AG09309 (cell line): ENCODE results near the gene OSBPL8.

ENCODE experiments used
- DNase-seq: peaks from one replicate; pipeline ENCODE4 v3.0.0-alpha.2; 2010; ENCODE audit warnings: low read depth
- H3K4me3 ChIP-seq: 2 replicates; pipeline ENCODE4 v1.5.1; 2011; ENCODE audit warnings: mild to moderate bottlenecking, low read depth, low read length, moderate library complexity; ENCODE audit not compliant: control insufficient read depth
- TF ChIP-seq, protein P1 (sequence below): IDR thresholded peaks from 2 replicates; pipeline ENCODE4 v1.5.1; 2011; ENCODE audit warnings: mild to moderate bottlenecking, low read depth, low read length, inconsistent platforms; ENCODE audit not compliant: insufficient read depth, control insufficient read depth; ENCODE audit errors: missing control alignments

The OSBPL8 gene

DNA sequence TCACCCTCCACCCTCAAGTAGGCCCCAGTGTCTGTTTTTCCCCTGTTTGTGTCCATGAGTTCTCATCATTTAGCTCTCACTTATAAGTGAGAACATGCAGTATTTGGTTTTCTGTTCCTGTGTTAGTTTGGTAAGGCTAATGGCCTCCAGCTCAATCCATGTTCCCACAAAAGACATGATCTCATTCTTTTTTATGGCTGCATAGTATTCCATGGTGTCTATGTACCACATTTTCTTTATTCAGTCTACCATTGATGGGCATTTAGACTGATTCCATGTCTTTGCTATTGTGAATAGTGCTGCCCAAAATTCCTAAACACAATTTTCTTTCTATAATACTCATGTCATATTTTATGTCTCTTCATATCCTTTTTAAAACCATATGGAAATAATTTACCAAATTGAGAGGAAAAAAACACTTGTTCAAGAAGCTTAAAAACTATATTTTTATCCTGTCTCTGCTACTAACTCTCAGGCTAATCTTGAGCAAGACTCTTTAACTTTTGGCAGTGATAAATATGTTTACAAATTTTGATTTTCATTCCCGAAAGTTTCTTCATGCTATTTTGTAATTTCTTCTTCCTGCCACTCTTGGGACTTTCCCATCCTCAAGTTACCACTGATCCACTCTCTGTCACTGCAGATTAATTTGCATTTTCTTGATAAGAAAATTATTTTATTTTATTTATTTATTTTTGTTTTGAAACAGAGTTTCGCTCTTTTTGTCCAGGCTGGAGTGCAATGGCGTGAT, 28.0 kb upstream of the OSBPL8 start:
- peak; percentile 67 for DNase-seq
- TF ChIP-seq, protein P1, sequence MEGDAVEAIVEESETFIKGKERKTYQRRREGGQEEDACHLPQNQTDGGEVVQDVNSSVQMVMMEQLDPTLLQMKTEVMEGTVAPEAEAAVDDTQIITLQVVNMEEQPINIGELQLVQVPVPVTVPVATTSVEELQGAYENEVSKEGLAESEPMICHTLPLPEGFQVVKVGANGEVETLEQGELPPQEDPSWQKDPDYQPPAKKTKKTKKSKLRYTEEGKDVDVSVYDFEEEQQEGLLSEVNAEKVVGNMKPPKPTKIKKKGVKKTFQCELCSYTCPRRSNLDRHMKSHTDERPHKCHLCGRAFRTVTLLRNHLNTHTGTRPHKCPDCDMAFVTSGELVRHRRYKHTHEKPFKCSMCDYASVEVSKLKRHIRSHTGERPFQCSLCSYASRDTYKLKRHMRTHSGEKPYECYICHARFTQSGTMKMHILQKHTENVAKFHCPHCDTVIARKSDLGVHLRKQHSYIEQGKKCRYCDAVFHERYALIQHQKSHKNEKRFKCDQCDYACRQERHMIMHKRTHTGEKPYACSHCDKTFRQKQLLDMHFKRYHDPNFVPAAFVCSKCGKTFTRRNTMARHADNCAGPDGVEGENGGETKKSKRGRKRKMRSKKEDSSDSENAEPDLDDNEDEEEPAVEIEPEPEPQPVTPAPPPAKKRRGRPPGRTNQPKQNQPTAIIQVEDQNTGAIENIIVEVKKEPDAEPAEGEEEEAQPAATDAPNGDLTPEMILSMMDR: no peak
- no peak overlapping the region for H3K4me3 ChIP-seq

DNA sequence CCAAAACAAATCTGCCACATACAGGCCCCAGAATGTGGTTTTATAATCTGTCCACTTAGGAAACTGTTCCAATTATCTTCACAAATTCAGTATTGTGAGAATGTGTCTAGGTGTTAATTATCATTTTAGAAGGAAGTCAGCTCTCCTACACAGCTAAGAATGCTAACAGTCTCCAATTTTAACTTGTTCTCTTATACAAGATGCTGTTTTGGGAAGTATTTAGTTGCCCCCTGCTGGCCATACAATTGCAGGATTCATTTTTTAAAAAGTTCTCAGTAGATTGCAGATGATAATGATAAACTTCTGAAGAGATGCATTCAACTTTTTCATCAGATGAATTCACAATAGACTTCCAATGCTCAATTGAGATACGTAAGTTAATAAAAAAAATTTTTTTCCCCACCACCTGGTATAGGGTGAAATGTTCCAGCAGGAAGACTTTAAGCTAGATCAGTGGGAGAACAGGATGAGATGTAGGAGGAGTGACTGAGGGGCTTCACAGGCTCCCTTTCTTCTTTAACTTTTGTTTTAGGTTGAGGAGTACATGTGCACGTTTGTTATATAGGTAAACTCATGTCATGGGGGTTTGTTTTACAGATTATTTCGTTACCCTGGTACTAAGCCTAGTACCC, 27.3 kb upstream of the OSBPL8 start:
- TF ChIP-seq, protein P1: peak; percentile 63
- no peak for DNase-seq
- H3K4me3 ChIP-seq: no peak overlapping the region

DNA sequence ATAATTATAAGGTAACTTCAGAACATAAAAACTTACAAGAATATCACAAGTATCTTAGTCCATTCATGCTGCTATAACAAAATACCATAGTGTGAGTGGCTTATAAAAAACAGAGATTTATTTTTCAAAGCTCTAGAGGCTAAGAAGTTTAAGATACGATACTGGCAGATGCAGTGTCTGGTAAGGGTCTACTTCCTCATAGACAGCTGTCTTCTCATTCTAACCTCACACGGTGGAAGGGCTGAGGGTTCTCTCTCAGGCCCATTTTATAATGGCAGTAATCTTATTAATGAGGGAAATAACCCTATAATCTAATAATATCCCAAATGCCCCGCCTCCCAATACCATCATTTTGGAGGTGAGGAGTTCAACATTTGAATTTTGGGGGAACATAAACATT, 23.7 kb upstream of the OSBPL8 start:
- H3K4me3 ChIP-seq: no peak overlapping the region
- TF ChIP-seq, protein P1: no peak
- no peak for DNase-seq

DNA sequence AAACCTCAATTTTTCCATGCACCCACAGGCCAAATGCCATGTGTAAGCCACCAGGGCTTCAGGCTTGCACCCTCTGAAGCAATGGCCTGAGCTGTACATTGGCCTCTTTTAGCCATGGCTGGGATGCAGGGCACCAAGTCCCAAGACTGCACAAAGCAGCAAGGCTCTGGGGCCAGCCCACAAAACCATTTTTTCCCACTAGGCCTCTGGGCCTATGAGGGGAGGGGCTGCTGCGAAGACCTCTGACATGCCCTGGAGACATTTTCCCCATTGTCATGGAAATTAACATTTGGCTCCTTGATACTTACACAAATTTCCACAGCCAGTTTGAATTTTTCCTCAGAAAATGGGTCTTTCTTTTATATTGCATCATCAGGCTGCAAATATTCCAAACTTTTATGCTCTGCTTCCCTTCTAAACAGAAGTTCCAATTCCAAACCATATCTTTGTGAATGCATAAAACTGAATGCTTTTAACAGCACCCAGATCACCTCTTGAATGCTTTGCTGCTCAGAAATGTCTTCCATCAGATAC, 14.3 kb upstream of the OSBPL8 start:
- H3K4me3 ChIP-seq: no peak overlapping the region
- TF ChIP-seq, protein P1: no peak
- DNase-seq: no peak

GRCh38 chr12:76571256-76571655, 11.7 kb upstream of the OSBPL8 start:
- no peak overlapping the region for H3K4me3 ChIP-seq
- TF ChIP-seq, protein P1: no peak
- DNase-seq: no peak

GRCh38 chr12:76569685-76570604, 10.4 kb upstream of the OSBPL8 start:
- H3K4me3 ChIP-seq: no peak overlapping the region
- TF ChIP-seq, protein P1: no peak
- DNase-seq: no peak
